ENCODE results near the gene SPATA3. TPM values are rescaled to one million over a fixed set of nuclear protein-coding genes. Genes with fewer than 3 reads are reported as not detected.

SPATA3 gene
- total and polyA plus RNA-seq, 2 of the 13 experiments (the other 11 are each of a cell fraction or from before 2014, with no cell fraction given), result not detected

DNA sequence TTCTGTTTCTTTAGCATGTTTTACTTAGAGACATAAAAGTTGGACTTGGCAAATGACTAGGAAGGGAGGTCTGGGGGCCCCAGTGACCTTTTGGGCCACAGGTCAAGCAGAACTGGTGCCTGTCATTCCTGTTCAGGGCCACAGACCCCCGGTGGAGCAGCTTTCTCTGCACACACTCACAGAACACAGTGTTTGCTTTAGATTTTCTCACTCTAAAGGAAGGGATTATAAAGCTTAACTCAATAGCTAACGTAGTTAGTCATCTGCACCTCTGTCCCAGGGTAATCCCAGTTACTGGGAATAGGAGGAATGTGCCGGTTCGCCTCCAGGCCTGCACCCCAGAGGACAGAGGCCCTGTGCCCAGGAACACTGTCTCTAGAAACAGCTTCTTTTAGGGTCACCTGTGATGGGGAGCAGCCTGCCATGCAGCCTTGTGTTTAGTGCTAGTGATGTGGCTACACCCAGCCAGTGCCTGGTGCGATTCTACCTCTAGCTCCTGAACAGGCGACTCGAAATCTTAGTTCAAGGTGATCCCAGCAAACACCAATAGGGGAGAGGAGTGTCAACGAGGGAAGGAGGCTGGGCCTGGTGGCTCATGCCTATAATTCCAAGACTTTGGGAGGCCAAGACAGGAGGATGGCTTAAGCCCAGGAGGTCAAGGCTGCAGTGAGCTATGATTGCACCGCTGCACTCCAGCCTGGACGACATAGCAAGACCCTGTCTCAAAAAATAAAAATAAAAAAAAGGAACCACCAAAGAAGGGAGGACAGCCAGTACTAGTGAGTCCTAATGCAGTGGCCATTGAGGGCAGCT, 11.6 kb downstream of the SPATA3 start (continued):
- TF ChIP-seq, protein P1, sequence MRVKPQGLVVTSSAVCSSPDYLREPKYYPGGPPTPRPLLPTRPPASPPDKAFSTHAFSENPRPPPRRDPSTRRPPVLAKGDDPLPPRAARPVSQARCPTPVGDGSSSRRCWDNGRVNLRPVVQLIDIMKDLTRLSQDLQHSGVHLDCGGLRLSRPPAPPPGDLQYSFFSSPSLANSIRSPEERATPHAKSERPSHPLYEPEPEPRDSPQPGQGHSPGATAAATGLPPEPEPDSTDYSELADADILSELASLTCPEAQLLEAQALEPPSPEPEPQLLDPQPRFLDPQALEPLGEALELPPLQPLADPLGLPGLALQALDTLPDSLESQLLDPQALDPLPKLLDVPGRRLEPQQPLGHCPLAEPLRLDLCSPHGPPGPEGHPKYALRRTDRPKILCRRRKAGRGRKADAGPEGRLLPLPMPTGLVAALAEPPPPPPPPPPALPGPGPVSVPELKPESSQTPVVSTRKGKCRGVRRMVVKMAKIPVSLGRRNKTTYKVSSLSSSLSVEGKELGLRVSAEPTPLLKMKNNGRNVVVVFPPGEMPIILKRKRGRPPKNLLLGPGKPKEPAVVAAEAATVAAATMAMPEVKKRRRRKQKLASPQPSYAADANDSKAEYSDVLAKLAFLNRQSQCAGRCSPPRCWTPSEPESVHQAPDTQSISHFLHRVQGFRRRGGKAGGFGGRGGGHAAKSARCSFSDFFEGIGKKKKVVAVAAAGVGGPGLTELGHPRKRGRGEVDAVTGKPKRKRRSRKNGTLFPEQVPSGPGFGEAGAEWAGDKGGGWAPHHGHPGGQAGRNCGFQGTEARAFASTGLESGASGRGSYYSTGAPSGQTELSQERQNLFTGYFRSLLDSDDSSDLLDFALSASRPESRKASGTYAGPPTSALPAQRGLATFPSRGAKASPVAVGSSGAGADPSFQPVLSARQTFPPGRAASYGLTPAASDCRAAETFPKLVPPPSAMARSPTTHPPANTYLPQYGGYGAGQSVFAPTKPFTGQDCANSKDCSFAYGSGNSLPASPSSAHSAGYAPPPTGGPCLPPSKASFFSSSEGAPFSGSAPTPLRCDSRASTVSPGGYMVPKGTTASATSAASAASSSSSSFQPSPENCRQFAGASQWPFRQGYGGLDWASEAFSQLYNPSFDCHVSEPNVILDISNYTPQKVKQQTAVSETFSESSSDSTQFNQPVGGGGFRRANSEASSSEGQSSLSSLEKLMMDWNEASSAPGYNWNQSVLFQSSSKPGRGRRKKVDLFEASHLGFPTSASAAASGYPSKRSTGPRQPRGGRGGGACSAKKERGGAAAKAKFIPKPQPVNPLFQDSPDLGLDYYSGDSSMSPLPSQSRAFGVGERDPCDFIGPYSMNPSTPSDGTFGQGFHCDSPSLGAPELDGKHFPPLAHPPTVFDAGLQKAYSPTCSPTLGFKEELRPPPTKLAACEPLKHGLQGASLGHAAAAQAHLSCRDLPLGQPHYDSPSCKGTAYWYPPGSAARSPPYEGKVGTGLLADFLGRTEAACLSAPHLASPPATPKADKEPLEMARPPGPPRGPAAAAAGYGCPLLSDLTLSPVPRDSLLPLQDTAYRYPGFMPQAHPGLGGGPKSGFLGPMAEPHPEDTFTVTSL (CRISPR knock-in tag; IDR thresholded peaks at IDR 0.05; ENCODE audit: borderline replicate concordance), result peak; percentile 67; the same call in 1 of the 2 replicates
- no peak for TF ChIP-seq NFE2 (CRISPR knock-in tag; IDR thresholded peaks at IDR 0.05)
- 0 out of 2 replicates have a peak, but pooled peaks have one; percentile 52 for TF ChIP-seq HOXA3 (CRISPR knock-in tag; IDR thresholded peaks at IDR 0.05)
- TF ChIP-seq, protein P2, sequence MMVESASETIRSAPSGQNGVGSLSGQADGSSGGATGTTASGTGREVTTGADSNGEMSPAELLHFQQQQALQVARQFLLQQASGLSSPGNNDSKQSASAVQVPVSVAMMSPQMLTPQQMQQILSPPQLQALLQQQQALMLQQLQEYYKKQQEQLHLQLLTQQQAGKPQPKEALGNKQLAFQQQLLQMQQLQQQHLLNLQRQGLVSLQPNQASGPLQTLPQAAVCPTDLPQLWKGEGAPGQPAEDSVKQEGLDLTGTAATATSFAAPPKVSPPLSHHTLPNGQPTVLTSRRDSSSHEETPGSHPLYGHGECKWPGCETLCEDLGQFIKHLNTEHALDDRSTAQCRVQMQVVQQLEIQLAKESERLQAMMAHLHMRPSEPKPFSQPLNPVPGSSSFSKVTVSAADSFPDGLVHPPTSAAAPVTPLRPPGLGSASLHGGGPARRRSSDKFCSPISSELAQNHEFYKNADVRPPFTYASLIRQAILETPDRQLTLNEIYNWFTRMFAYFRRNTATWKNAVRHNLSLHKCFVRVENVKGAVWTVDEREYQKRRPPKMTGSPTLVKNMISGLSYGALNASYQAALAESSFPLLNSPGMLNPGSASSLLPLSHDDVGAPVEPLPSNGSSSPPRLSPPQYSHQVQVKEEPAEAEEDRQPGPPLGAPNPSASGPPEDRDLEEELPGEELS (CRISPR knock-in tag; IDR thresholded peaks at IDR 0.05), result no peak; the same call in 1 of the 2 replicates
- no peak for TF ChIP-seq ZMAT3 (CRISPR knock-in tag; conservative IDR thresholded peaks at IDR 0.05)
- peak; percentile 93 for TF ChIP-seq PITX1 (CRISPR knock-in tag; IDR thresholded peaks at IDR 0.05)
- TF ChIP-seq, protein P3, sequence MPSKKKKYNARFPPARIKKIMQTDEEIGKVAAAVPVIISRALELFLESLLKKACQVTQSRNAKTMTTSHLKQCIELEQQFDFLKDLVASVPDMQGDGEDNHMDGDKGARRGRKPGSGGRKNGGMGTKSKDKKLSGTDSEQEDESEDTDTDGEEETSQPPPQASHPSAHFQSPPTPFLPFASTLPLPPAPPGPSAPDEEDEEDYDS (CRISPR knock-in tag; IDR thresholded peaks at IDR 0.05), result 0 out of 2 replicates have a peak, but pooled peaks have one; percentile 30
- TF ChIP-seq HNF4G (IDR thresholded peaks at IDR 0.05; ENCODE audit: borderline replicate concordance, low read depth, low read length), result no peak
- TF ChIP-seq HNF4G (CRISPR knock-in tag; IDR thresholded peaks at IDR 0.05; ENCODE audit: borderline replicate concordance, low read depth), result no peak; the same call in 1 of the 2 replicates
- no peak for TF ChIP-seq STAT5B (CRISPR knock-in tag; IDR thresholded peaks at IDR 0.05)
- TF ChIP-seq FOXA1 (IDR thresholded peaks at IDR 0.05), result no peak
- peak; percentile 69 for TF ChIP-seq FOXA1 (CRISPR knock-in tag; IDR thresholded peaks at IDR 0.05)
- TF ChIP-seq BRCA1 (CRISPR knock-in tag; IDR thresholded peaks at IDR 0.05), result no peak
- no peak for TF ChIP-seq ZNF780A (CRISPR knock-in tag; IDR thresholded peaks at IDR 0.05)
- TF ChIP-seq, protein P4, sequence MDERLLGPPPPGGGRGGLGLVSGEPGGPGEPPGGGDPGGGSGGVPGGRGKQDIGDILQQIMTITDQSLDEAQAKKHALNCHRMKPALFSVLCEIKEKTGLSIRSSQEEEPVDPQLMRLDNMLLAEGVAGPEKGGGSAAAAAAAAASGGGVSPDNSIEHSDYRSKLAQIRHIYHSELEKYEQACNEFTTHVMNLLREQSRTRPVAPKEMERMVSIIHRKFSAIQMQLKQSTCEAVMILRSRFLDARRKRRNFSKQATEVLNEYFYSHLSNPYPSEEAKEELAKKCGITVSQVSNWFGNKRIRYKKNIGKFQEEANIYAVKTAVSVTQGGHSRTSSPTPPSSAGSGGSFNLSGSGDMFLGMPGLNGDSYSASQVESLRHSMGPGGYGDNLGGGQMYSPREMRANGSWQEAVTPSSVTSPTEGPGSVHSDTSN (CRISPR knock-in tag; IDR thresholded peaks at IDR 0.05), result no peak
- TF ChIP-seq ZFX (CRISPR knock-in tag; IDR thresholded peaks at IDR 0.05; ENCODE audit: low read depth), result peak; percentile 45
- TF ChIP-seq HDAC2 (CRISPR knock-in tag; IDR thresholded peaks at IDR 0.05), result peak; percentile 71; the same call in 1 of the 2 replicates
